Ramos (cell line): ENCODE results near the gene CYB561.
"Not testable (repeated sequence)": the region's sequence is repeated elsewhere in the genome, so short reads cannot be mapped to it uniquely, and the experiment has no call there.

Experiments
- in situ Hi-C: fragments of 300-500 bp; cut with MboI; formaldehyde crosslinking; loops from one replicate; pipeline ENCODE4 v1.14.3; 2022; ENCODE audit warnings: low sequenced_read_pairs; ENCODE audit not compliant: unreplicated experiment

The CYB561 gene

GRCh38 chr17:63479495-63480184, 33.5 kb upstream of the CYB561 start:
- in situ Hi-C loops: no loop called here

DNA sequence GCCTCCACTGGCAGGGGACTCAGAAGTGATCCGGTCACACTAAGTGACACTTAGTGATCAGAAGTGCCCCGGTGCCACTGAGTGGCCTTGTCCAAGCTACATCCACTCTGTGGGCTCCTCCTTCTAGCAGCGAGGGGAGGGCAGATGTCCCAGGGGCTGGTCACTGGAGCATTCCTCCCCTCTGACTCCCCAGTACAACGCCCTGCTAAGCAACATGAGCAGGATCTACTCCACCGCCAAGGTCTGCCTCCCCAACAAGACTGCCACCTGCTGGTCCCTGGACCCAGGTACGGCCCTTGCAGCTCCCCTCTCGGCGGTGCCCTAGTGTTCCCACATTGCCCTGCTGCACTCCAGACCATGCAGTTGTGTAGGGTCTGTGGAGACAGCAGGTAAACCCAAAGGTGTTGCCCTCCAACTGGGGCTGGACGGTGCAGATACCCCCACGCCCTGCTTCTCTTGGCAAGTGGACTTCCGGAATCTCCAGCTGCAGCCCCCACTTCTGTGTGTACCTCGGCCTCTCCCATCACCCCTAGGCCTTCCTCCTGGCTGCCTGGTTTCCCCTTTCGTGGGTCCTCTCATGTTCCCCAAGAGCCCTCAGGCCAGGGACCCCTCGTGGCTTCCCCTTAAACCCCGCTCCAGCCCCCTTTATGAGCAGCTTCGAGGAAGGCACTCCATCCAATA, 32.8 kb upstream of the CYB561 start:
- in situ Hi-C loops: no loop called here

DNA sequence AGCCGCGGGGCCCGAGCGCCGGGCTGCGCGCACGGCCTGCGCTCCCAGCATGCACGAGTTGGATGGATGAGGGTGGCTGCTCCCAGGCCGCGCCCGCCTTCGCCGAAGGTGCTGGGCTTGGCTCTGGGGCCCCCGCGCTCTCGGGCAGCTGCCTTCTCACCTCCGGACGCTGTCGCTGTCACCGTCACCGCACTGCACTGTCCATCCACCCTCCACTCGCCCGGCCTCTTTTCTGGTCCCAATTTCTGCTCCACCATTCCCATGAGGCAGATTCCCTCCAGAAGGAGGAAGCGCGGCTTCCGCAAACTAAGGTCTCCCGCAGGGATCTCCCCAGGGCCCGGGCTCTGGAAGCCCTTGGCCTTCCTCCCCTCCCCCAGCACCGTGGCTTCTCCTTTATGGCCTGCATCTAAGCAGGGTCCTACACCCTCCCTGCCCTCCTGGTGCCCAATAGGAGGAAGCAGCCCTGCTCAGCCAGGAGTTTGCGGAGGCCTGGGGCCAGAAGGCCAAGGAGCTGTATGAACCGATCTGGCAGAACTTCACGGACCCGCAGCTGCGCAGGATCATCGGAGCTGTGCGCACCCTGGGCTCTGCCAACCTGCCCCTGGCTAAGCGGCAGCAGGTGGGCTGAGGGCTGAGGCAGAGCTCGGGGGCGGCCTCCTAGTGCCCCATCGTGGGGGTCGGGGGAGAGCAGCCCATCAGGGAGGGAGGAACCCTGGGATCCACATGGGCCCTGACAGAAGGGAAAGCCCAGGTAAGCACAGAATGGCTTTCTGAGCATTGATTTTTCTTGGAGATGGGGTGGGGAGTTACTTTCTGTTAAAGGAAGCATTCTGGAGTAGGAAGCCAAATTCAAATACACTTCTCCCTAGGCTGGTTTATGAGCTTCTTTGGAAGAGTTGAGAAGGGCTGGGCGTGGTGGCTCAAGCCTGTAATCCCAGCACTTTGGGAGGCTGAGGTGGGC, 31.7 kb upstream of the CYB561 start:
- in situ Hi-C loops: no loop called here

GRCh38 chr17:63476854-63477479, 30.9 kb upstream of the CYB561 start, which contains the start of gene ACE:
TSS of gene ACE (plus strand) at chr17:63477061. CDS start at chr17:63477095, 34 bp downstream.
- in situ Hi-C loops: no loop called here

DNA sequence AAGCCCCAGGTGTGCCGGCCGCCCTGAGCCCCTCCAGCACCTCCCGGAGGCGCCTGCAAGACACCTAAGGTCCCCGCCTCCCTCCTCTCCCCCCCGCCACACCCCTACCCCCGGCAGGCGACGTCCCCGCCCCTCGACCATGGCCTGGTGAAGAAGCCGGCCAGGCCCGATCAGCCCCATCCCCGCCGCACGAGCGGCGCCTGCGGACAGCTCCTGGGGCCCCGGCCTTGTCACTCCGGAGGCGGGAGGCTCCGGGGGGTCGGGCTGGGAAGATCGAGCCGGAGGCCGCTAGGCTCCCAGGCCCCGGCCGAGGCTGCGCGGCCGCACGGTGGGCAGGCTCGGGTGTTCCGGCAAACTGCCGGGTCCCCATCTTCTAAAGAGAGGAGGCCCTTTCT, 30.4 kb upstream of the CYB561 start:
- in situ Hi-C loops: no loop called here

GRCh38 chr17:63475491-63476412, 29.6 kb upstream of the CYB561 start:
- in situ Hi-C loops: no loop called here

DNA sequence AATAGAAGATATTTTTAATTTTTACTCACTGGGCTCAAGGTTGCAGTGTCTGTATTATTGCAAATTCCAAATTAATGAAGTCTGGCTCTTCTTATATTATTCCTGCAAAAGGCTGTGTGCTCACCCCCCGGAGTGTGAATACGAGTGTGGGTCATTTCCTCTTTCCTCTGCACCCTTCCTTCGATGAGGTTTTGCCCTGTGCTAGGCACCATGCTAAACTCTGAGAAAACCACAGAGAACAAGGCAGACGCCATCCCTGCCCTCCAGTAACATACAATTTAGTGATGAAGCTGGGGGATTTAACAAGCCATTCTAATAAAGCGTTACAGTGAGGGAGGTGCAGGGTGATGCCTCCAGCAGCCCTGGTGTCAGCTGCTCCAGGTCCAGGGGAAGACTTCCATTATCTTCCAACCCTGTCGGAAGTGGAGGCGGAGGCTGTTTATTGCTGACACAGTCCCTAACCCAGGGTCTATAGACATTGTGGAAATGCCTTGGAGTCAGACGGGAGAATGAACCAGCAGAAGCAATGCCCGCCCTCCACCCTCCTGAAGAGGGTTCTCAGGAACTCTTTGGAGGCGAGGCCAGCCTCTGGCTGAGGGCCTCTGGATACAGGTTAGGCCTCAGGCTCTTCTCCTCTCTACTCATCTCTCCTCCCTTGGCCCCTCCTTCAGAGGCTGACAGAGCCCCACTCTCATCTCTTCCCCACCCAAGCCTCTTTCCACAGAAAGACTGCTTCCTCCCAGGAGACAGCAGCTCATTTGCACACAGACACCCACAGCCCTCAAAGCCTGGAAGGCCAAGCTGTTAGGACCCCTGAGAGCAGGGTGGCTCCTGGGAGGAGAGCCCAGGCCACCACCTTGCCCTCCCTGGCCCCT, 28.7 kb upstream of the CYB561 start:
- in situ Hi-C loops: no loop called here

- in situ Hi-C loops: no loop called here
Measured at GRCh38 chr17:63474174-63474573, 28.1 kb upstream of the CYB561 start.

GRCh38 chr17:63468099-63468498, 22.0 kb upstream of the CYB561 start:
- in situ Hi-C loops: not testable (repeated sequence)

- in situ Hi-C loops: no loop called here
Measured at GRCh38 chr17:63464691-63465236, 18.7 kb upstream of the CYB561 start.

GRCh38 chr17:63463771-63464170, 17.7 kb upstream of the CYB561 start:
- in situ Hi-C loops: no loop called here

DNA sequence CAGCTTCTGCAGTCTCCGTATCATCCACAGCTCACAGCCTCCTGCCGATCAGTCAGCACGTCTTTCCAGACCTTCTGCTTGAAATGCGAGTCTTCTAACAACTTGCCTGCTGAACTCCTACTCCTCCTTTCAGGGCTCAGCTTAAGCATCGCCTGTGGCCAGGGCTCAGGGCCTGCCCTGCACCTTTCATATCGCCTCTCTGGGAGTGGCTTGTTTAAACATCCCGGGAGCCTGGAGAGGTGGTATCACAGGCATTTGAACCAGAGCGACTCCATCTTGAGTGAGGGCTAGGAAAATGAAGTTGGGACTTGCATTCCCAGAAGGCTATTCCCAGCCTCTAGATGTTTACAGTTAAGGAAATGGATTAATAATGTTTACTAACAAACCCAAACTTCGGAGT, 13.9 kb upstream of the CYB561 start:
- in situ Hi-C loops: no loop called here

DNA sequence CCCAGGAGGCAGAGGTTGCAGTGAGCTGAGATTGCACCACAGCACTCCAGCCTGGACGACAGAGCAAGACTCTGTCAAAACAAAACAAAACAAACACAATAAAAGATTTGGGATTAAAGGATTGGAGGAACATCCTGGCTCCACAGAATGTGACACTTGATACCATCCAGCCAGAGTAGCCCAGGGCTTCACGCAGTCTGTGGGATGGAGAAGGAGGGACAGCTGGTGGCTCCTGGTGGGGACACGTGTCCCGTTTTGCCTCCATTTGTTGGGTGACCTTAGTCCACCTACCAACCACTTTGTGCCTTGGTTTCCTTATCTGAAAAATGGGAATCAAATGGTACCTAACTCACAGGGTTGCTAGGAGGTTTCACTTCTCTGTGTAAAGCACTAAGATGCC, 12.4 kb upstream of the CYB561 start:
- in situ Hi-C loops: no loop called here

- in situ Hi-C loops: no loop called here
Measured at GRCh38 chr17:63455417-63455816, 9.3 kb upstream of the CYB561 start.

- in situ Hi-C loops: no loop called here
Measured at GRCh38 chr17:63454915-63455314, 8.8 kb upstream of the CYB561 start.

DNA sequence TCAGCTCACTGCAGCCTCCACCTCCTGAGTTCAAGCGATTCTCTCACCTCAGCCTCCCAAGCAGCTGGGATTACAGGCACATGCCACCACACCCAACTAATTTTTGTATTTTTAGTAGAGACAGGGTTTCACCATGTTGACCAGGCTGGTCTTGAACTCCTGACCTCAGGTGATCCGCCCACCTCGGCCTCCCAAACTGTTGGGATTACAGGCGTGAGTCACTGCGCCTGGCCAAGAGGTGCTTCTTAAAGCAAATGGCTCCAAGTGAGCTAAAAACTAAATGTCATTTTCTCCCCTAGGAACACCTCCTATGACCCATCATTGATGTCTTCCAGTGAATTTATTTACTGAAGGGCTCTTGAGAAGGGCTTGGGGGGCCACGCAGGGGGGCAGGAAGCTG, 8.3 kb upstream of the CYB561 start:
- in situ Hi-C loops: not testable (repeated sequence)

DNA sequence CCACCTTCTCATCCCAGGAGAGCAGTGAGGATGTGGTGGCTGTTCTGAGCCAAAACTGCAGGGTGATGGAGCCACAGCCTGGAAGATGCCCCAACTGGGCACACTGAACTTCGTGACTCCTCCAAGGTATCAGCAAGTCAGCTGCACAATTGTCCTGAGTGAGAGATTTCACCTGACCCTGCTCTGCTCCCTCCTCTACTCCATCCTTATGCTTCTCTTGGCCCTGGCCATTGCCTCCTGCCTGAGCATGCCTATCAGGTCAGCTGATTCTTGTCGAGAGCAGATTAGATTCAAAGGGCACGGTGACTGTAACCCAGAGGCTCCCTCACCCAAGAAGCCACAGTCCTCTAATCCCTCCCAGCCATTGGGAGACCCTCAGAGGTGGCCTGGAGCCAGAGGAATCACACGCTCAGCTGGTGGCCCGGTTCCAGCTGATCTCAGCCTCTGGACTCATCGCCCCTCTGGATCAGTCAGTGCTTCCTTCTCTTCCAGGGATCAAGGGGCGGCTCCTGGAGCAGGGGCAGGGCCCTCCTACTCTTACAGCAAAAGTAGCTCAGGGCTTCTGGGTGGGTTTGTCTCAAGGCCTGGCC, 7.0 kb upstream of the CYB561 start:
- in situ Hi-C loops: no loop called here
